ENCODE measurements around the gene FGD5.

The FGD5 gene

GRCh38 chr3:14810070-14810791 lies 8.5 kb upstream of the FGD5 start:
- Histone ChIP-seq H3K27me3 (replicated peaks; ENCODE audit: control insufficient read depth, insufficient read depth, low read length) (peaks cover 7% of the 10 kb centered on the region), H3K4me3 (replicated peaks; ENCODE audit: low read depth, low read length) (no peak overlapping the region), H3K36me3 (ENCODE audit: control insufficient read depth, insufficient read depth, low read length) (no peaks in the 10 kb centered on the region)
- no peak for TF ChIP-seq CTCF (IDR thresholded peaks at IDR 0.05; ENCODE audit: insufficient read depth, low read length, poor library complexity, severe bottlenecking)
- DNase-seq (ENCODE audit: extremely low read depth, insufficient read length), result no peak

- no peak overlapping the region for H3K4me3 ChIP-seq (replicated peaks; ENCODE audit: low read depth, low read length)
- peaks cover 7% of the 10 kb centered on the region for H3K27me3 ChIP-seq (replicated peaks; ENCODE audit: control insufficient read depth, insufficient read depth, low read length)
- no peaks in the 10 kb centered on the region for H3K36me3 ChIP-seq (ENCODE audit: control insufficient read depth, insufficient read depth, low read length)
- TF ChIP-seq CTCF (IDR thresholded peaks at IDR 0.05; ENCODE audit: insufficient read depth, low read length, poor library complexity, severe bottlenecking), result no peak
- no peak for DNase-seq (ENCODE audit: extremely low read depth, insufficient read length)
These were observed 7.7 kb upstream of the FGD5 start for GRCh38 chr3:14810801-14811661.

GRCh38 chr3:14811684-14812083 lies 7.1 kb upstream of the FGD5 start:
- no peak for TF ChIP-seq CTCF (IDR thresholded peaks at IDR 0.05; ENCODE audit: insufficient read depth, low read length, poor library complexity, severe bottlenecking)
- no peak overlapping the region for H3K4me3 ChIP-seq (replicated peaks; ENCODE audit: low read depth, low read length)

GRCh38 chr3:14812196-14812790 lies 6.5 kb upstream of the FGD5 start:
- H3K27me3 ChIP-seq (replicated peaks; ENCODE audit: control insufficient read depth, insufficient read depth, low read length), result peaks cover 7% of the 10 kb centered on the region
- no peak for TF ChIP-seq CTCF (IDR thresholded peaks at IDR 0.05; ENCODE audit: insufficient read depth, low read length, poor library complexity, severe bottlenecking)

More at GRCh38 chr3:14811684-14812083, 7.1 kb upstream of the FGD5 start:
- Histone ChIP-seq H3K27me3 (replicated peaks; ENCODE audit: control insufficient read depth, insufficient read depth, low read length) (peaks cover 7% of the 10 kb centered on the region), H3K36me3 (ENCODE audit: control insufficient read depth, insufficient read depth, low read length) (no peaks in the 10 kb centered on the region)
- no peak for DNase-seq (ENCODE audit: extremely low read depth, insufficient read length)

GRCh38 chr3:14814411-14814871 lies 4.3 kb upstream of the FGD5 start:
- no peak overlapping the region for H3K4me3 ChIP-seq (replicated peaks; ENCODE audit: low read depth, low read length)
- H3K27me3 ChIP-seq (replicated peaks; ENCODE audit: control insufficient read depth, insufficient read depth, low read length), result peaks cover 7% of the 10 kb centered on the region
- no peaks in the 10 kb centered on the region for H3K36me3 ChIP-seq (ENCODE audit: control insufficient read depth, insufficient read depth, low read length)
- TF ChIP-seq CTCF (IDR thresholded peaks at IDR 0.05; ENCODE audit: insufficient read depth, low read length, poor library complexity, severe bottlenecking), result no peak
- no peak for DNase-seq (ENCODE audit: extremely low read depth, insufficient read length)

More at GRCh38 chr3:14812196-14812790, 6.5 kb upstream of the FGD5 start:
- Histone ChIP-seq H3K36me3 (ENCODE audit: control insufficient read depth, insufficient read depth, low read length) (no peaks in the 10 kb centered on the region), H3K4me3 (replicated peaks; ENCODE audit: low read depth, low read length) (no peak overlapping the region)
- no peak for DNase-seq (ENCODE audit: extremely low read depth, insufficient read length)

Data from GM06990 (cell line).